HCT116 (cell line): ENCODE results near the gene SFXN4. TPM values are rescaled to one million over a fixed set of nuclear protein-coding genes. Genes with fewer than 3 reads are reported as not detected.
A peak's percentile ranks its signal among the peaks of the same experiment; 100 is the strongest.

Source experiments
- ATAC-seq: fragments of 200-7000 bp; cut with Tn5 transposase; 2 replicates; pipeline ENCODE4 v1.9.1; 2020; ENCODE audit warnings: mild to moderate bottlenecking, moderate library complexity
- BruUV-seq: library from RNA; stranded (reverse); fragments of 400-500 nt; replicated peaks from 2 replicates; lab custom pipeline; 2021; lab: Mats Ljungman, UMichigan
- CTCF ChIA-PET: fragments of 300-600 bp; sonication (Branson Sonifier 250); formaldehyde crosslinking; loops from one replicate; lab custom pipeline; 2021; ENCODE audit warnings: antibody characterized with exemption; lab: Charles Lee
- POLR2A ChIA-PET: fragments of 300-600, 350-600 bp; sonication (Branson Sonifier 250); formaldehyde crosslinking; loops from one replicate; lab custom pipeline; 2021; ENCODE audit warnings: antibody characterized with exemption; lab: Charles Lee
- RAD21 ChIA-PET, 2 experiments: fragments of 300-600 bp; sonication (Branson Sonifier 250); formaldehyde crosslinking; loops; one replicate each; lab custom pipeline; 2023; ENCODE audit warnings: low total read pairs in 2 of 2; ENCODE audit not compliant: uncharacterized antibody in 2 of 2, unreplicated experiment in 2 of 2, low non-redundant PET in 1 of 2; lab: Charles Lee
- DNase-seq: peaks from one replicate; pipeline ENCODE4 v3.0.0-alpha.2; 2010; ENCODE audit warnings: low read depth, low spot score
- H2AFZ ChIP-seq: fragments of 200-600 bp; shearing (Covaris generic), sonication (generic); 2 replicates; pipeline ENCODE4 v1.6.1; 2017; ENCODE audit warnings: low read depth, mixed run types, mixed read lengths, antibody characterized with exemption, low read length; ENCODE audit not compliant: poor library complexity, severe bottlenecking
- H3K27ac ChIP-seq: 2 replicates; pipeline ENCODE4 v1.5.1; 2012; ENCODE audit warnings: low read depth, low read length
- H3K27me3 ChIP-seq: fragments of 200-600 bp; sonication (generic); 2 replicates; pipeline ENCODE4 v1.6.1; 2016; ENCODE audit warnings: mixed run types, low read length, mixed read lengths; ENCODE audit not compliant: insufficient read depth
- H3K36me3 ChIP-seq, 2 experiments: fragments of 200-500 bp in 1 of 2; fragments of 200-600 bp in 1 of 2; sonication (Bioruptor generic) in 1 of 2; sonication (generic) in 1 of 2; 2 replicates each; pipeline versions ENCODE4 v1.5.1 to v1.6.1; 2014 to 2016; ENCODE audit warnings: low read length in 2 of 2, inconsistent platforms in 1 of 2, mixed read lengths in 1 of 2, mixed run types in 1 of 2; ENCODE audit not compliant: insufficient read depth in 2 of 2, control insufficient read depth in 1 of 2
- H3K4me1 ChIP-seq, 2 experiments: fragments of 200-600 bp in 1 of 2; sonication (generic) in 1 of 2; 2 replicates each; pipeline versions ENCODE4 v1.5.1 to v1.6.1; 2012 to 2017; ENCODE audit warnings: low read length in 2 of 2, inconsistent platforms in 1 of 2, mild to moderate bottlenecking in 1 of 2, mixed read lengths in 1 of 2, mixed run types in 1 of 2, moderate library complexity in 1 of 2; ENCODE audit not compliant: insufficient read depth in 2 of 2, control insufficient read depth in 1 of 2
- H3K4me2 ChIP-seq: fragments of 200-600 bp; sonication (generic); 2 replicates; pipeline ENCODE4 v1.6.1; 2017; ENCODE audit warnings: mixed run types, low read length, mixed read lengths
- H3K4me3 ChIP-seq, 2 experiments: fragments of 200-600 bp in 1 of 2; sonication (generic) in 1 of 2; replicated peaks in 1 of 2; 2 replicates each; pipeline ENCODE4 v1.5.1; 2011 to 2016; ENCODE audit warnings: low read length in 2 of 2, control low read depth in 1 of 2, low read depth in 1 of 2, mild to moderate bottlenecking in 1 of 2, mixed read lengths in 1 of 2, mixed run types in 1 of 2
- H3K79me2 ChIP-seq: fragments of 200-600 bp; sonication (generic); 2 replicates; pipeline ENCODE4 v1.6.1; 2017; ENCODE audit warnings: mild to moderate bottlenecking, mixed run types, low read length, moderate library complexity, mixed read lengths; ENCODE audit not compliant: insufficient read depth
- H3K9ac ChIP-seq: fragments of 200-600 bp; sonication (generic); 2 replicates; pipeline ENCODE4 v1.6.1; 2016; ENCODE audit warnings: low read length, mixed read lengths
- H3K9me2 ChIP-seq: fragments of 200-600 bp; sonication (generic), shearing (Covaris generic); 2 replicates; pipeline ENCODE4 v1.6.1; 2017; ENCODE audit warnings: mixed run types, mild to moderate bottlenecking, moderate library complexity; ENCODE audit not compliant: insufficient read depth
- H3K9me3 ChIP-seq, 2 experiments: fragments of 200-500 bp in 1 of 2; fragments of 200-600 bp in 1 of 2; sonication (Bioruptor generic) in 1 of 2; sonication (generic) in 1 of 2; 2 replicates each; pipeline ENCODE4 v1.6.1; 2014 to 2017; ENCODE audit warnings: low read length in 2 of 2, mixed read lengths in 2 of 2, inconsistent platforms in 1 of 2, low read depth in 1 of 2, mild to moderate bottlenecking in 1 of 2, mixed run types in 1 of 2, moderate library complexity in 1 of 2; ENCODE audit not compliant: control insufficient read depth in 1 of 2, insufficient read depth in 1 of 2
- H4K20me1 ChIP-seq: fragments of 200-600 bp; sonication (generic), shearing (Covaris generic); 2 replicates; pipeline ENCODE4 v1.6.1; 2017; ENCODE audit warnings: mixed run types, mild to moderate bottlenecking, moderate library complexity; ENCODE audit not compliant: insufficient read depth
- CBX3 ChIP-seq: IDR thresholded peaks from 2 replicates; pipeline ENCODE4 v1.6.1; 2012; ENCODE audit warnings: low read depth
- EGR1 ChIP-seq: IDR thresholded peaks from 2 replicates; pipeline ENCODE4 v1.6.1; 2012; ENCODE audit warnings: low read depth
- ELF1 ChIP-seq: IDR thresholded peaks from 2 replicates; pipeline ENCODE4 v1.6.1; 2012; ENCODE audit warnings: low read depth, borderline replicate concordance
- EZH2phosphoT487 ChIP-seq: fragments of 200-600 bp; IDR thresholded peaks from 2 replicates; pipeline ENCODE4 v1.6.1; 2018; ENCODE audit warnings: antibody characterized with exemption, borderline replicate concordance
- JUND ChIP-seq: IDR thresholded peaks from 2 replicates; pipeline ENCODE4 v1.6.1; 2012
- RAD21 ChIP-seq: IDR thresholded peaks from 2 replicates; pipeline ENCODE4 v1.6.1; 2012; ENCODE audit warnings: low read depth, mild to moderate bottlenecking
- SIN3A ChIP-seq: IDR thresholded peaks from 2 replicates; pipeline ENCODE4 v1.6.1; 2012; ENCODE audit warnings: low read depth
- TCF7L2 ChIP-seq: IDR thresholded peaks from 2 replicates; pipeline ENCODE4 v1.7.0; 2011; ENCODE audit warnings: borderline replicate concordance, inconsistent platforms; ENCODE audit not compliant: insufficient read depth, insufficient read length; ENCODE audit errors: extremely low read depth
- YY1 ChIP-seq: IDR thresholded peaks from 2 replicates; pipeline ENCODE4 v1.6.1; 2011; ENCODE audit warnings: low read length, low read depth, moderate library complexity, mild to moderate bottlenecking; ENCODE audit not compliant: insufficient replicate concordance; ENCODE audit errors: extremely low read depth
- ZNF274 ChIP-seq: fragments of 200-500 bp; sonication (Bioruptor generic); IDR thresholded peaks from 2 replicates; pipeline ENCODE4 v1.6.1; 2014; ENCODE audit warnings: mild to moderate bottlenecking, low read depth, low read length, inconsistent platforms
- intact Hi-C: fragments of 100-400 bp; cut with micrococcal nuclease; formaldehyde crosslinking; loops from 2 replicates; pipeline ENCODE4 v1.10.0; 2022
- total RNA-seq: library from RNA; stranded (reverse); gene quantifications from one replicate; pipeline ENCODE4 v1.2.1, GENCODE V29; 2021; ENCODE audit not compliant: unreplicated experiment

SFXN4 gene
- total RNA-seq, 1 experiment from 2014 or later = 58.2 TPM

GRCh38 chr10:119209736-119210355, 44.3 kb upstream of the SFXN4 start:
- peaks cover 20 to 31% of the 10 kb centered on the region in 2 experiments; a peak in 3 of 4 replicates for H3K4me1 ChIP-seq
- H3K4me2 ChIP-seq = peak overlapping the region; percentile 92
- no peaks in the 10 kb centered on the region for H3K27me3 ChIP-seq
- no TSS peak for BruUV-seq
- ChIA-PET POLR2A (no interaction called here), RAD21 (interaction anchor here (0.7 to 1.4 kb wide), 5 partner anchors 11 to 229 kb away, joined by 3 to 7 read pairs (median 3); no protein-coding TSS in a partner anchor), CTCF (interaction anchor here (0.8 to 4.3 kb wide), 20 partner anchors 9 to 279 kb away, joined by 3 to 37 read pairs (median 4); no protein-coding TSS in a partner anchor)
- DNase-seq (no peak), ATAC-seq (no peak)
- peak overlapping the region in 1 of 2 experiments; percentile 25; a peak in 3 of 4 replicates for H3K4me3 ChIP-seq
- no peak for TF ChIP-seq YY1
- TF ChIP-seq CBX3 = no peak
- TF ChIP-seq ELF1 = no peak
- no peak for TF ChIP-seq JUND
- TF ChIP-seq ZNF274 = no peak
- TF ChIP-seq EGR1 = no peak
- no peak for TF ChIP-seq RAD21
- TF ChIP-seq TCF7L2 = no peak
- no peak for TF ChIP-seq SIN3A
- TF ChIP-seq EZH2phosphoT487 = no peak
- H4K20me1 ChIP-seq = no peaks in the 10 kb centered on the region
- no peak overlapping the region for H3K27ac ChIP-seq
- H3K36me3 ChIP-seq = no peaks in the 10 kb centered on the region
- H3K9me2 ChIP-seq = no peaks in the 10 kb centered on the region
- intact Hi-C loops = loop anchor here (2.0 to 5.0 kb wide), 4 partner anchors 45 to 387 kb away; partner anchors contain the start of gene TIAL1
- H2AFZ ChIP-seq = peak overlapping the region; percentile 2
- H3K9ac ChIP-seq = peak overlapping the region; percentile 7
- no peaks in the 10 kb centered on the region for H3K9me3 ChIP-seq
- H3K79me2 ChIP-seq = no peaks in the 10 kb centered on the region
